Loucy (cell line): ENCODE measurements around the gene PRMT9.

Source experiments
- CTCF ChIP-seq: fragments of 200-600 bp; sonication (generic); conservative IDR thresholded peaks from 2 replicates; pipeline ENCODE4 v1.5.1; 2014; ENCODE audit warnings: mild to moderate bottlenecking, antibody characterized with exemption, low read length
- EZH2phosphoT487 ChIP-seq: fragments of 200-600 bp; IDR thresholded peaks from 2 replicates; pipeline ENCODE4 v1.6.1; 2018; ENCODE audit warnings: antibody characterized with exemption, mild to moderate bottlenecking, moderate library complexity, borderline replicate concordance

- no peak for TF ChIP-seq CTCF
- no peak for TF ChIP-seq EZH2phosphoT487
Measured at GRCh38 chr4:147605499-147605898, 78.5 kb downstream of the PRMT9 start.
